Endothelial cell of umbilical vein (primary cell): ENCODE results near the gene IQCE.

ENCODE experiments used
- CTCF ChIP-seq, 2 donors: IDR thresholded peaks; 1 replicate in 1 of 2; 2 replicates in 1 of 2; pipeline ENCODE4 v1.5.1; 2011; ENCODE audit warnings: low read length in 2 of 2, mild to moderate bottlenecking in 2 of 2, moderate library complexity in 2 of 2, control low read depth in 1 of 2, inconsistent platforms in 1 of 2, low read depth in 1 of 2; ENCODE audit not compliant: insufficient read depth in 1 of 2; ENCODE audit errors: extremely low read depth in 1 of 2
- POLR2A ChIP-seq: IDR thresholded peaks from 2 replicates; pipeline ENCODE4 v1.6.1; 2012; ENCODE audit warnings: low read depth, mild to moderate bottlenecking, control low read depth, low read length
- POLR2AphosphoS5 ChIP-seq: IDR thresholded peaks from 2 replicates; pipeline ENCODE4 v1.6.1; 2012; ENCODE audit warnings: low read depth, mild to moderate bottlenecking, control low read depth, low read length, moderate library complexity; ENCODE audit not compliant: insufficient read depth
- TF ChIP-seq, protein P1 (sequence below): IDR thresholded peaks from 2 replicates; pipeline ENCODE4 v1.6.1; 2011; ENCODE audit not compliant: insufficient read depth, insufficient read length

GRCh38 chr7:2516194-2516555 lies 42.6 kb upstream of the IQCE start:
- TF ChIP-seq CTCF (IDR thresholded peaks at IDR 0.05; ENCODE audit: extremely low read depth in 1 of 2, insufficient read depth in 1 of 2, low read depth in 1 of 2, low read length in 2 of 2): no peak
- TF ChIP-seq POLR2AphosphoS5: no peak
- TF ChIP-seq, protein P1, sequence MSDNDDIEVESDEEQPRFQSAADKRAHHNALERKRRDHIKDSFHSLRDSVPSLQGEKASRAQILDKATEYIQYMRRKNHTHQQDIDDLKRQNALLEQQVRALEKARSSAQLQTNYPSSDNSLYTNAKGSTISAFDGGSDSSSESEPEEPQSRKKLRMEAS: no peak
- no peak for TF ChIP-seq POLR2A
